Embryonic facial prominence (tissue), 1 donor: ENCODE results near the gene KBTBD8.

ENCODE experiments used
- DNase-seq: peaks from one replicate; pipeline ENCODE4 v3.0.0-alpha.2; 2016; ENCODE audit errors: extremely low spot score

Gene KBTBD8

GRCh38 chr3:66998113-66998903, at the start of gene KBTBD8:
Gene KBTBD8, plus strand, starts transcription at chr3:66998307. Its CDS starts 49 bp downstream, at chr3:66998356.
- DNase-seq: no peak

GRCh38 chr3:66948838-66949237, 49.3 kb upstream of the KBTBD8 start:
- DNase-seq: no peak

DNA sequence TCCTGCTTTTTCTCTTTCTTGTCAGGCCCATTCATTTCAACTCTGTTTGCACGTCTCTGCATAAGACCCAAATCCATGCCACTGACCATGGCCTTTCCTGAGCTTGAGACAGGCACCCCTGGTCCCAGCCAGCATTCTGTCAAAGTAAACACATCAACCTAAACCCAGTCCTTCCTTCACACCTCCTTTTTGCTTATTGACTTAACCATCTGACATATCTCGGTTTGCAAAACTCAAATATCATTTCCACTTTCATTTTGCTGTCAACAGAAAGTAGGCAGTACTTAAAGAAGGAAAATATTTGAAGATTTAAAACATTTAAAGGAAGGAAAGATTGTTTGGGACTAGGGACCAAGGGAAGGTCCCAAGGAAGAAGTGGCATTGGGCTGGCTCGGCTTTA, 48.2 kb upstream of the KBTBD8 start:
- no peak for DNase-seq

GRCh38 chr3:66952357-66952756, 45.8 kb upstream of the KBTBD8 start:
- no peak for DNase-seq

GRCh38 chr3:66953934-66954445, 44.1 kb upstream of the KBTBD8 start:
- DNase-seq: no peak

DNA sequence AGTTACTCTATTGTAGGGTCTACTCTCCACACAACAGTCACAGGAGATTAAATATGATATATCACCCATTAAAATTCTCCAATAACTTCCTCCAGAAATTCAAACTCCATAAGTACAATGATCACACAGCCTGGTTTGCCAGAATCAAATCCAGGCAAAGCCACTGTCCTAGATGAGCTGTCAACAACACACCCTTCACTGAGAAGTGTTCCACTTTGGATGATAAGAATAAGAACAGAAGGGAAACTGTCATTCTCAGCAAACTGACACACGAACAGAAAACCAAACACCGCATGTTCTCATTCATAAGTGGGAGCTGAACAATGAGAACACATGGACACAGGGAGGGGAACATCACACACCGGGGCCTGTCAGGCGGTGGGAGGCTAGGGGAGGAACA, 41.4 kb upstream of the KBTBD8 start:
- DNase-seq: no peak

DNA sequence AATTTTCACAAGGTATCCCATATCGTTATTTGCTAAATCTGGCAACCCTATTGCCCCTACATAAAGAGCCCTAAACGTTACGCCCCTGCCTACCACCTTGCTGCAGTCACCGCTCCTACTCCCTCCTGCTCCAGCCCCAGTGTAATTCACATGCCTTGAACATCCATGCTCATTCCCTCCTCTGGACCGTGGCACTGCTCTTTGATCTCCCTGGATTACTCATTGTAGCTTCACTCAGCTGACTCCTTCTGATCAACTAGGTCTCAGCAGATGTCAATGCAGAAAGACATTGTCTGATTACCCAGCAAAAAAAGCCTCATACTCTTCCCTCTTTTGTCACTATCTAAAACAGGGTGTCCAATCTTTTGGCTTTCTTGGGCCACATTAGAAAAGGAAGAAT, 40.7 kb upstream of the KBTBD8 start:
- DNase-seq: no peak

DNA sequence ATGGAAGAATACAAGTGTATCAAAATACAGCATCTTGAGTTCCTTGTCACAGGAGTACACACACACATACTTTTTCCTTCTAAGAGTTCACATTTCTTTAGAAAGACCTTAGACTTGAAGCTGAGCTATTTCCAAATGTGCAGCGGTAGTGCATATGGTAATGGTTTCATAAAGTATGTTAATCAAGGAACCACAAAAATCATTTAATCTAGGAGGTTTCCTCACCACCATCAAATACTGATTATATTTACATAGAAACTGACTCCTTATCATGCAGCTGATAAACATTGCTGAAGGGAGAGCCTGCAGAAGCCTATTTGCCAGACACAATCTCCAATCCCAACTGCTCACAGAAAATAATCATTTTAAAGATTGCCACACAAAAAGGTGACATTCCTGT, 40.0 kb upstream of the KBTBD8 start:
- no peak for DNase-seq

DNA sequence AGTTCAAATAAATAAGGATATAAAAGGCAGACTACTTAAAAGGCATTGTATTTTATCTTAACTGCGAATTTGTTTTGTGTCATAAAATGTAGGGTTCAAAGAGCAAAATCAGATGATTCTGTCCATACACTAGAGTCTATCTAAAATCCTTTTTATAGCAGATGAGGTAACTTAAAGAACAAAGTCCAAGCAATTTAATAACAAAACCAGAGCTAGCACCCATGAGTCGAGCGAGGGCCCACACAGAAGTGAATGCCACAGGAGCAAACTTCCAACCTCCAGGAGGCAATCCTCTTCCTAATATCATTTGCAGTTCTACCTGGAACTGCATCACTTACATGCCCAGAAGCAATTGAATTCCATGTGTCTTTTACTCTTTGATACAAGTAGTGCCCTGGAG, 35.4 kb upstream of the KBTBD8 start:
- no peak for DNase-seq

GRCh38 chr3:66971245-66971644, 26.9 kb upstream of the KBTBD8 start:
- no peak for DNase-seq

DNA sequence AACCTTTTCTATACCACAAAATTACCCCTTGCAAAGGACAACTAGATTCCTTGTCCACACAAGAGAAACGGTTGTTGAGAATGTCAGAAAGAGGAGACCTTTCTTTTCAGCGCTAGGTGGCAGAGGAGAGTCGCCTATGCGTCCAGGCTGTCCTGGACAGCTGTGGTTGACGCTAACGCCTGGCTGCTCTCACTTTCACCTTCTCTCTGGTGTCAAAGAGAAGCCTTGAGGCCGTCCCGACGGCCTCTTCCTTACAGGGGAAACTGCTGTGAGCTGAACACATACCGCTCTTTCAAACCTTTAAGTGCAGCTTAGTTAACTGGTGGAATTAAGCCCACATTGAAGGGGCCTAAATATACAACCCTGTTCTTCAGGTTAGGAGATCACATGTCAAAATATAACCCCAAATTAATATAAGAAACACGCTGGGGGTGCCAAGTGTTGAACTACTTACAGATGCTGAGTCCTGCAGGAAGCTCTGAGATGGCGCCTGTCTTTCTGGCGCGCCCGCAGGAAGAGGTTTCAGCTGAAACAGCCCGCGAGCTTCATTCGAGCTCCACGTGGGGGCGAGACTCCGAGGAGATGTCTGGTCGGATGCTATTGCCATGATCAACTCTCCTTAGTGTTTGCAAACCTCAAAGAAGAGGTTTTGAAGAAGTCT, 26.1 kb upstream of the KBTBD8 start:
- peak; percentile 63 for DNase-seq

GRCh38 chr3:66980791-66981190, 17.3 kb upstream of the KBTBD8 start:
- no peak for DNase-seq

DNA sequence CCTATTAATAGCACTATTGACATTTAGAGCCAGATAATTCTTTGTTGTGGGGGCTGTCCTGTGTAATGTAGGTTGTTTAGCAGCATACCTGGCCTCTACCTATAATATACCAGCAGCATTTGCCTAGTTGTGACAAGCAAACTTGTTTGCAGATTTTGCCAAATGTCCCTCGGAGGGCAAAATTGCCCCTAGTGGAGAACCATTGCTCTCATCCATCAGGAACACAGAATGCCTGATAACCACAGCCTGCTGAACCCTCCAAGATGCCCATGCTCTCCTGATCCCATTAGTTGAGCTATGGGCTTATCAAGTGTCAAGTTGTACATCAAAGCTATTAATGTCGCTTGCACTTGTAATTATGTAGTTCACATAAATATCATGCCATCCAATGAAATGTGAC, 15.0 kb upstream of the KBTBD8 start:
- DNase-seq: no peak

DNA sequence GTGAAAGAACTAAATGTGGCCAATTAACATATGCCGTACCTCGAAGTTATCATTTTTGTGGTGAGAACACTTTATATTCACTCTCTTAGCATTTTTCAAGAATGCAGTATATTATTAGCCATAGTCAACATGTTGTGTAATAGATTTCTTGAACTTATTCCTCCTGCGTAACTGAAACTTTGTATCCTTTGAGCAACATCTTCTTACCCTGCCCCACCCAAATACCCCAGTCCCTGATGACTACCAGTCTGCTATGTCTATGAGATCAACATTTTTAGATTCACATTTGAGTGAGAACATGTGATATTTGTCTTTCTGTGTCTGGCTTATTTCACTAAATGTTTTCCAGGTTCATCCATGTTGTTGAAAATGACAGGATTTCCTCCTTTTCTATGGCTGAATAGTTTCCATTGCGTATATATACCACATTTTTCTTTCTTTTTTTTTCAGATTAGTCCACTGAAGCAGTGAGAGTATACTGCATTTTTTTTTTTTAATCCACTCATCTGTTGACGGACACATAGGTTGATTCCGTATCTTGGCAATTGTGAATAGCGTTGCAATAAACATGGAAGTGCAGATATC, 12.7 kb upstream of the KBTBD8 start:
- DNase-seq: no peak

GRCh38 chr3:66986406-66986805, 11.7 kb upstream of the KBTBD8 start:
- DNase-seq: no peak

DNA sequence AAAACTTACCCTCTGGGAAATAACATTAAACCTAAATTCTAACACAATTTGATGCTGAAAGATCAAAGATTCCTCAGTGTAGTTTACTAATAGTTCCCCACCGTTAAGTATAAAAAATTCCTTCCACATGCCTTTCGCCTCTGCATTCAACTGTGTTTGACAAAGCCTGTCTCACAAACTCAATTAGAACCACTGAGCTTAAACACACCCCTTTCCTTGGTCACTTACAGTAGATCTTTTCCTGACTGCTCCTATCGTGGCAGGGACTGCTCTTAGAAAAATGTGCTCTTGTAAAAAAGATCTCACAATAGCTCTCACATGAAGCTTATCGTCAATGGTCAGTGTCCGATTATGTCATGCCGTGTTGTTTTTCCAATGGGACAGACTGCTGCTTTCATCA, 8.9 kb upstream of the KBTBD8 start:
- no peak for DNase-seq

DNA sequence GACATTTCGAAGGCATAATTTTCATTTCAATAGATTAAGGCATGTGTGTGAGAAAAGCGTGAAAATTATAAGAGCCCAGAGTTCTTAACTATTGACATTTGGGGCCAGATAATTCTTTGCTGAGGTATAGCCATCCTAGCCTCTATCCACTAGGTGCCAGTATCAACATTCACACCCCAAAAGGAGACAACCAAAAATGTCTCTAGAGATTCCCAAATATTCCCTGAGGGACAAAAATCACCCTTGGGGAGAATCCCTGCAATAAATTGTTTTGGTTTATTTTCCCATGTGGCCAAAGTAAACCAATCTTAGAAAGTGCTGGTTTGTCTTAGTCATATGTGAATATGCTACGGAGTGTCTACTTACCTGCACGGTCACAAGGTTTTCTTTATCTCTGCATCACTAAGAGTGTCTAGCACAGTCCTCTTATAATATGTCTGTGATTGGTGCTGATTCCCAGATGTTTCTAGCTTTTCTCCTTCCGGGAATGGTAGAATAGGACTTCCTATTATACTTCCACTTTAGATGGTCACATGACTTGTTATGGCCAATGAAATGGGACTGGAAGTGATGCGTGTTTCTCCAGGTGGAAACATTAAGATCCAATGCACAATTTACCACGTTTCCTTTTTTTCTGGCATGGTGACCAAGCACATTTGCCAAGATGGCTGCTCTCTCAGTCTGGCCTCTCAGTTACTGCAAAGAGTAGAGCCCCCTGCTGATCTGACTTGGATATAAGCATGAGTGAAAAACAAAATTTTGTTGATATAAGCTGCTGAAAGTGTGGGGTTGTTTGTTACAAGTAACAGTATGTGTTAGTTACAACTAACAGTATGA, 8.0 kb upstream of the KBTBD8 start:
- DNase-seq: no peak

DNA sequence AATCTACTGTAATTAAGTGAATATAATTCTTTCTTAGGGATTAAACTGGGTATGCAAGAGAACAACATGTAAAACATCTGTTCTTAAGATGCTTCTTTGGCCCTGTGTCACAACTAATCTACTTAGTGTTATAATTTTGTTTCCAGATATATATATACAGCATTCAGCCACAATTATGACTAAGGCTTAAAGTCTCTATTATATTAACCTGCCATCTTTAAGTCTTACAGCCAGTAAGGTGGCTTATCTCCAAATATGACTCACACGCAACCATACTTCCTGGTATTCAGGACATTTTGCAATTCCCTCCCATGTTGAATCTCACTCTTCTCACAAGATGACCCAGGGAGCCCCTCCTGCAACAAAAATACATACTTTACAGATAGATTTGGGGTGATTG, 6.6 kb upstream of the KBTBD8 start:
- DNase-seq: no peak

DNA sequence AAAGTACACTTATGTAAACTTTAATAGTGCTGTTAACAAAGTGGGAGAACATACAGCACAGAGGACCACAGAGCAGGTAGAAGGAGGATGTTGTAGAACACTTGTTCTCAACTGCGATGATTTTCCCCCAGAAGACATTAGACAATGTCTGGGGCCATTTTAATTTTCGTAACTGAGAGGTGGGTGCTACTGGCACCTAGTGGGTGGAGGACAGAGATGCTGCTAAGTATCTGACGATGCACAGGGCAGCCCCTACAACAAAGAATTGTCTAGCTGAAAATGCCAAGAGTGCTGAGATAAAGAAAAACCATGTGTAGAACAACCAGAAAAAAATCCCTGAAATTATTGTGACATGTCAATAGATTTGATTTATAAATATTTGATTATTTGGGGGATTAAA, 5.0 kb upstream of the KBTBD8 start:
- no peak for DNase-seq

- DNase-seq: no peak
Observed at GRCh38 chr3:66994588-66994987, 3.5 kb upstream of the KBTBD8 start.

- DNase-seq: no peak
Observed at GRCh38 chr3:66996696-66997095, 1.4 kb upstream of the KBTBD8 start.

- peak; percentile 97 for DNase-seq
Observed at GRCh38 chr3:66997560-66998112, 471 bp upstream of the KBTBD8 start.
